RWPE2 (cell line): ENCODE data around the gene SEMA4D.

Experiments
- ATAC-seq: fragments of 200-7000 bp; cut with Tn5 transposase; 3 replicates; pipeline ENCODE4 v1.9.1; 2021; ENCODE audit warnings: low read depth
- DNase-seq: peaks from one replicate; pipeline ENCODE4 v3.0.0-alpha.2; 2020; ENCODE audit warnings: low spot score
- H3K27ac ChIP-seq: fragments of 450-650 bp; 2 replicates; pipeline ENCODE4 v1.5.1; 2017; ENCODE audit warnings: mild to moderate bottlenecking; ENCODE audit not compliant: poor library complexity, severe bottlenecking
- H3K27me3 ChIP-seq: fragments of 250-450 bp; sonication (Bioruptor Pico); 2 replicates; pipeline ENCODE4 v1.5.1; 2021; ENCODE audit warnings: mild to moderate bottlenecking, moderate library complexity; ENCODE audit not compliant: insufficient read depth, poor library complexity, severe bottlenecking
- H3K36me3 ChIP-seq: fragments of 250-450 bp; sonication (Bioruptor Pico); 2 replicates; pipeline ENCODE4 v1.5.1; 2020; ENCODE audit warnings: low read depth, mild to moderate bottlenecking, moderate library complexity
- H3K4me1 ChIP-seq: fragments of 250-450 bp; sonication (Bioruptor Pico); 2 replicates; pipeline ENCODE4 v1.5.1; 2021; ENCODE audit warnings: mild to moderate bottlenecking, moderate library complexity; ENCODE audit not compliant: insufficient read depth, poor library complexity, severe bottlenecking
- H3K4me3 ChIP-seq: fragments of 250-450 bp; sonication (Bioruptor Pico); 2 replicates; pipeline ENCODE4 v1.5.1; 2021; ENCODE audit warnings: mild to moderate bottlenecking, moderate library complexity; ENCODE audit not compliant: severe bottlenecking
- H3K9me3 ChIP-seq: fragments of 250-450 bp; sonication (Bioruptor Pico); 2 replicates; pipeline ENCODE4 v1.5.1; 2021; ENCODE audit warnings: mild to moderate bottlenecking, moderate library complexity; ENCODE audit not compliant: severe bottlenecking
- CTCF ChIP-seq: fragments of 450-650 bp; IDR thresholded peaks from one replicate; pipeline ENCODE4 v1.5.1; 2017; ENCODE audit warnings: mild to moderate bottlenecking, moderate library complexity; ENCODE audit not compliant: poor library complexity, severe bottlenecking

SEMA4D gene

DNA sequence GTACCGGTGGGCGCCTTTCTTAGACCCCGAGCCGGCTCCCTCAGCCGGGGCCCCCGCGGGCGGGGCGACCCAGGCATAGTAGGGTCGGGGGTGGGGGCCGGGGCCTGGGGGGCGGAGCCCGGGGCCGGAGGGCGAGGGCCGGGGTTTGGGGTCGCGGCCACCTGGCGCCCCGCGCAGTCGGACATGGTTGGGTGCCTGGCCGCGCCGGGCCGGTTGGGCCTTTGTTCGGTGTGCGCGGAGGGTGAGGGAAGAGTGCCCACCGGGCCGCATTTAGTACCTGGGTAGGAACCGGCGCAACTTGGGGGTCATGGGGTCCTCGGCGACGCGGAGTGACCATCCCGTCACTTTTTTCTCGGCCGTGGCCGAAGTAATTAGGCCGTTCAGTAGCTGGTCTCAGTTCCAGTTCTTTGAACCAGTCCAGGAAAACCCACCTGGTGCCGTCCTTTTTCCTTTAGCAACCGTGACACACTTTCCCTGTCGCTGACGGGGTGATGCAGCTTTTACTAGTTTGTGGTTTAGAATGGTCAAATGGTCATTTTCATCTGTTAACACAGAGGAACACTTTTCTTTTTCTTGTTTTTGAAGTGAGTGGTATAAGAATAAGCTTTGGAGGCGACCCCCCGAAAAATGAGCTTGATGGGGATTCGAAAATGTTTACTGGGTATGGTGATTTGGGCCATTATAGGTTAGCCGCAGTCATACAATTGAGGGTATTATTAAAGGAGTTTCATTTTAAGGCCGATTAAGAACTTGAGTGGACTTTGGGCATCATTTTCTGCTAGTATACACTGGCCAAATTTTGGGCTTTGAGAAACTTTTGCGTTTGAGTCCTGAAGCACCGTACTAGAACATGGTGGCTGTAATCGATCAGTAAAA, 186.3 kb downstream of the SEMA4D start:
- no peak for DNase-seq
- no peak for ATAC-seq

More for the DNA sequence above, 186.3 kb downstream of the SEMA4D start:
- Histone ChIP-seq H3K36me3 (peaks cover 47% of the 10 kb centered on the region), H3K4me1 (peaks cover 23% of the 10 kb centered on the region), H3K27me3 (no peaks in the 10 kb centered on the region), H3K27ac (peak overlapping the region; percentile 88), H3K4me3 (peak overlapping the region; percentile 61), H3K9me3 (no peaks in the 10 kb centered on the region)
- no peak for TF ChIP-seq CTCF
